ENCODE measurements around the gene BCL2L14.

DNA sequence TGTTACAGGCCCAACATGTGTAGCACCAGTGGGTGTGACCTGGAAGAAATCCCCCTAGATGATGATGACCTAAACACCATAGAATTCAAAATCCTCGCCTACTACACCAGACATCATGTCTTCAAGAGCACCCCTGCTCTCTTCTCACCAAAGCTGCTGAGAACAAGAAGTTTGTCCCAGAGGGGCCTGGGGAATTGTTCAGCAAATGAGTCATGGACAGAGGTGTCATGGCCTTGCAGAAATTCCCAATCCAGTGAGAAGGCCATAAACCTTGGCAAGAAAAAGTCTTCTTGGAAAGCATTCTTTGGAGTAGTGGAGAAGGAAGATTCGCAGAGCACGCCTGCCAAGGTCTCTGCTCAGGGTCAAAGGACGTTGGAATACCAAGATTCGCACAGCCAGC, 8.6 kb downstream of the BCL2L14 start:
- TF ChIP-seq, protein P1, sequence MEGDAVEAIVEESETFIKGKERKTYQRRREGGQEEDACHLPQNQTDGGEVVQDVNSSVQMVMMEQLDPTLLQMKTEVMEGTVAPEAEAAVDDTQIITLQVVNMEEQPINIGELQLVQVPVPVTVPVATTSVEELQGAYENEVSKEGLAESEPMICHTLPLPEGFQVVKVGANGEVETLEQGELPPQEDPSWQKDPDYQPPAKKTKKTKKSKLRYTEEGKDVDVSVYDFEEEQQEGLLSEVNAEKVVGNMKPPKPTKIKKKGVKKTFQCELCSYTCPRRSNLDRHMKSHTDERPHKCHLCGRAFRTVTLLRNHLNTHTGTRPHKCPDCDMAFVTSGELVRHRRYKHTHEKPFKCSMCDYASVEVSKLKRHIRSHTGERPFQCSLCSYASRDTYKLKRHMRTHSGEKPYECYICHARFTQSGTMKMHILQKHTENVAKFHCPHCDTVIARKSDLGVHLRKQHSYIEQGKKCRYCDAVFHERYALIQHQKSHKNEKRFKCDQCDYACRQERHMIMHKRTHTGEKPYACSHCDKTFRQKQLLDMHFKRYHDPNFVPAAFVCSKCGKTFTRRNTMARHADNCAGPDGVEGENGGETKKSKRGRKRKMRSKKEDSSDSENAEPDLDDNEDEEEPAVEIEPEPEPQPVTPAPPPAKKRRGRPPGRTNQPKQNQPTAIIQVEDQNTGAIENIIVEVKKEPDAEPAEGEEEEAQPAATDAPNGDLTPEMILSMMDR (IDR thresholded peaks at IDR 0.05): no peak
- TF ChIP-seq EP300 (IDR thresholded peaks at IDR 0.05) (no peak), POLR2A (IDR thresholded peaks at IDR 0.05) (no peak)
